Left lung (tissue), 10 donors: Measurements from ENCODE around the gene ULK4. TPM values are rescaled to one million over a fixed set of nuclear protein-coding genes. Genes with fewer than 3 reads are reported as not detected.

ENCODE experiments used
- ATAC-seq: fragments of 200-7000 bp; cut with Tn5 transposase; one replicate; pipeline ENCODE4 v1.9.1; 2020; ENCODE audit warnings: moderate library complexity
- DNase-seq, 4 donors: peaks; one replicate each; pipeline ENCODE4 v3.0.0-alpha.2; 2013 to 2020
- H3K27ac ChIP-seq, 2 donors: fragments of 200-600 bp; sonication (generic) in 1 of 2; one replicate each; pipeline versions ENCODE4 v1.5.0 to v1.8.0; 2020 to 2021
- H3K27me3 ChIP-seq, 2 donors: fragments of 200-600 bp; sonication (generic) in 1 of 2; one replicate each; pipeline versions ENCODE4 v1.5.0 to v1.8.0; 2020 to 2021
- H3K36me3 ChIP-seq, 2 donors: fragments of 200-600 bp; sonication (generic) in 1 of 2; one replicate each; pipeline versions ENCODE4 v1.5.0 to v1.8.0; 2020 to 2021
- H3K4me1 ChIP-seq, 2 donors: fragments of 200-600 bp; one replicate each; pipeline ENCODE4 v1.8.0; 2021
- H3K4me3 ChIP-seq, 2 donors: fragments of 200-600 bp; sonication (generic) in 1 of 2; one replicate each; pipeline versions ENCODE4 v1.5.0 to v1.8.0; 2020 to 2021; ENCODE audit warnings: mild to moderate bottlenecking in 1 of 2
- H3K9me3 ChIP-seq, 2 donors: fragments of 200-600 bp; sonication (generic) in 1 of 2; one replicate each; pipeline versions ENCODE4 v1.5.0 to v1.8.0; 2020 to 2021
- CTCF ChIP-seq, 2 donors: fragments of 200-600 bp; sonication (generic) in 1 of 2; IDR thresholded peaks; one replicate each; pipeline versions ENCODE4 v1.5.0 to v1.8.0; 2021; ENCODE audit warnings: antibody characterized with exemption in 2 of 2
- intact Hi-C, 2 donors: fragments of 100-400 bp; cut with DNase I; formaldehyde crosslinking; loops; one replicate each; pipeline versions ENCODE4 v1.11.2 to v1.14.2; 2022
- polyA plus RNA-seq, 6 donors: library from polyadenylated mRNA; unstranded; fragments of 120-200 nt; gene quantifications; one replicate each; pipeline ENCODE4 v1.2.1, GENCODE V29; 2013; ENCODE audit not compliant: insufficient read length in 6 of 6
- total RNA-seq, 2 donors: library from RNA; stranded (reverse); fragmentation: NEBNext Ultra II Directional; extraction: Animal tissue kit (Norgen Biotek cat#: 25700); gene quantifications; one replicate each; pipeline ENCODE4 v1.2.1, GENCODE V29; 2021
- donor health status: DM: no; HTN: yes; CAD: no.
- donor health status: DM: no; HTN: no; CAD: no.

Gene ULK4
- total and polyA plus RNA-seq, 8 donors: 3.9 to 12.1 (median 5.6) TPM

DNA sequence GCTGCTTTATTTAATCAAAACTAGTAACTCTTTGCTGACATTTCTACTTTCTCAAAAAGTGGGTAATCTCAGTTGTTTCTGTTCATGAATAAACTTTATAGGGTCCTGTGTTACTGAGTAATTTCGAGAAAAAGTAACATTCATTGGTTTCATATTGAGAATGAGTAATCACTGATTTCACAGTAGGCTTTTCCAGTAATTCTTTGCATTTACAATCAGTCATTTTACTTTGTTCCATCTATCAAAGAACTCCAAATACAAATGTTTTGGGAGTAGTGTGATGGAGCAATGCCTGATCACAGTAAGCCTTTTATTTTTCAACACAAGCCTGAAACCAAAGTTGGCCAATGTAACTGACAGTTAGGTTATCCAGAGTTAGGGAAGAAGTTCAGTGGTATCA lies 353.6 kb downstream of the ULK4 start:
- intact Hi-C loops: no loop called here
- ATAC-seq (no peak), DNase-seq (no peak)
- Histone ChIP-seq H3K4me1 (no peaks in the 10 kb centered on the region), H3K9me3 (no peaks in the 10 kb centered on the region), H3K27ac (no peak overlapping the region), H3K27me3 (no peaks in the 10 kb centered on the region), H3K4me3 (no peak overlapping the region), H3K36me3 (no peaks in the 10 kb centered on the region)
- TF ChIP-seq CTCF (IDR thresholded peaks at IDR 0.05): no peak

DNA sequence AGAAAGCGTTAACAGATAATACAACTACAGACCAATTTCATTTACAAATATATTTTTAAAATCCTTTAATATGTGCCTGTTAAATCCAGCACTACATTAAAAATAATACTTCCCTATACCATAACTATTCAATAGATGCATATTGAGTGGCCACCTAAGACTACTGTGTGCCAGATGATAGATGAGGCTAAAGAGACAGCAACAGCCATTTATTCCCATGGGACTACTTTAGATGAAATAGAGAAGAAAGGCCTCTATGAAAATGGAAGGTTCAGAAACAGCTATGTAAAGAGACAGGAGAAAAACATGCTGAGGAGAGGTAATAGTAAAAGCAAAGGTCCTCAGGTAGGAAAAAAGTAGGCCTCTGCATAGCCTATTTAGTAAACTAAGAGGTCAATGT lies 358.1 kb downstream of the ULK4 start:
- Histone ChIP-seq H3K4me3 (no peak overlapping the region), H3K4me1 (no peaks in the 10 kb centered on the region), H3K36me3 (no peaks in the 10 kb centered on the region), H3K27me3 (no peaks in the 10 kb centered on the region), H3K9me3 (no peaks in the 10 kb centered on the region), H3K27ac (no peak overlapping the region)
- DNase-seq: no peak
- intact Hi-C loops: no loop called here
- TF ChIP-seq CTCF (IDR thresholded peaks at IDR 0.05): no peak
- ATAC-seq: no peak

DNA sequence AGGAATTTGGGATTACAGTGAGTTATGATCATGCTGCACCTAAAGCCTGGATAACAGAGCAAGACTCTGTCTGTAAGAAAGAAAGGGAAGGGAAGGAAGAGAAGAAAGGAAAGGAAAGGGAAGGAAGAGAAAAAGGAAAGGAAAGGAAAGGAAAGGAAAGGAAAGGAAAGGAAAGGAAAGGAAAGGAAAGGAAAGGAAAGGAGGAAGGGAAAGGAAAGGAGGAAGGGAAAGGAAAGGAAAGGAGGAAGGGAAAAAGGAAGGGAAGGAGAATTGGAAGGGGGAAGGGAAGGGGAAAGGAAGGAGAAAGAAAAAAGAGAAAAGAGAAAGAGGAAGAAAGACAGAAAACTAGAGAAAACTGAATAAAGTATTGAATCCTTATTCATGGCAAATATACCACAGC lies 359.8 kb downstream of the ULK4 start:
- DNase-seq (no peak), ATAC-seq (no peak)
- Histone ChIP-seq H3K27me3 (no peaks in the 10 kb centered on the region), H3K36me3 (no peaks in the 10 kb centered on the region), H3K27ac (no peak overlapping the region), H3K4me1 (no peaks in the 10 kb centered on the region), H3K4me3 (no peak overlapping the region), H3K9me3 (no peaks in the 10 kb centered on the region)
- no peak for TF ChIP-seq CTCF (IDR thresholded peaks at IDR 0.05)
- intact Hi-C loops: no loop called here

- no peak for TF ChIP-seq CTCF (IDR thresholded peaks at IDR 0.05)
- Histone ChIP-seq H3K4me1 (no peaks in the 10 kb centered on the region), H3K9me3 (no peaks in the 10 kb centered on the region), H3K27ac (no peak overlapping the region), H3K27me3 (no peaks in the 10 kb centered on the region), H3K4me3 (no peak overlapping the region), H3K36me3 (no peaks in the 10 kb centered on the region)
- intact Hi-C loops: no loop called here
- DNase-seq (no peak), ATAC-seq (no peak)
Measured at GRCh38 chr3:41601404-41601987, 360.4 kb downstream of the ULK4 start.

- Histone ChIP-seq H3K4me1 (no peaks in the 10 kb centered on the region), H3K36me3 (no peaks in the 10 kb centered on the region), H3K27me3 (no peaks in the 10 kb centered on the region), H3K4me3 (no peak overlapping the region), H3K9me3 (no peaks in the 10 kb centered on the region), H3K27ac (no peak overlapping the region)
- TF ChIP-seq CTCF (IDR thresholded peaks at IDR 0.05): no peak
- ATAC-seq: no peak
- no peak for DNase-seq
- intact Hi-C loops: no loop called here
Measured at GRCh38 chr3:41600616-41601015, 361.3 kb downstream of the ULK4 start.
